Osteoblast (primary cell): ENCODE data around the gene EPN1. TPM values are rescaled to one million over a fixed set of nuclear protein-coding genes. Genes with fewer than 3 reads are reported as not detected.

ENCODE experiments used
- DNase-seq: peaks from one replicate; pipeline ENCODE4 v3.0.0; 2011; ENCODE audit warnings: low spot score, mixed read lengths; ENCODE audit not compliant: insufficient read length; ENCODE audit errors: missing footprints
- H2AFZ ChIP-seq: 2 replicates; pipeline ENCODE4 v1.6.0; 2011; ENCODE audit warnings: mild to moderate bottlenecking, low read length
- H3K27ac ChIP-seq: 2 replicates; pipeline ENCODE4 v1.5.1; 2011; ENCODE audit warnings: mild to moderate bottlenecking, low read depth, low read length, moderate library complexity
- H3K27me3 ChIP-seq: 2 replicates; pipeline ENCODE4 v1.6.0; 2012; ENCODE audit warnings: mild to moderate bottlenecking, control low read depth, inconsistent platforms, low read length, moderate library complexity; ENCODE audit not compliant: insufficient read depth
- H3K36me3 ChIP-seq: 2 replicates; pipeline ENCODE4 v1.5.1; 2011; ENCODE audit warnings: mild to moderate bottlenecking, low read length, control low read depth, moderate library complexity; ENCODE audit not compliant: insufficient read depth
- H3K4me1 ChIP-seq: 2 replicates; pipeline ENCODE4 v1.5.1; 2011; ENCODE audit warnings: mild to moderate bottlenecking, low read length, control low read depth, moderate library complexity; ENCODE audit not compliant: insufficient read depth
- H3K4me2 ChIP-seq: 2 replicates; pipeline ENCODE4 v1.6.0; 2011; ENCODE audit warnings: mild to moderate bottlenecking, low read length; ENCODE audit not compliant: insufficient read depth
- H3K4me3 ChIP-seq: fragments of 200-600 bp; sonication (generic); 3 replicates; pipeline ENCODE4 v1.5.1; 2012; ENCODE audit warnings: mild to moderate bottlenecking, low read length, inconsistent platforms; ENCODE audit not compliant: insufficient read depth
- H3K79me2 ChIP-seq: 2 replicates; pipeline ENCODE4 v1.6.0; 2012; ENCODE audit warnings: mild to moderate bottlenecking, low read length, control low read depth, inconsistent platforms; ENCODE audit not compliant: insufficient read depth
- H3K9me3 ChIP-seq: 2 replicates; pipeline ENCODE4 v1.5.1; 2011; ENCODE audit warnings: low read depth, low read length, control low read depth
- H4K20me1 ChIP-seq: 2 replicates; pipeline ENCODE4 v1.6.0; 2012; ENCODE audit warnings: mild to moderate bottlenecking, low read length, control low read depth; ENCODE audit not compliant: insufficient read depth
- total RNA-seq: library from RNA; depleted of rRNA; stranded (reverse); fragments of >200 nt; gene quantifications from 2 replicates; pipeline ENCODE4 v1.2.3, GENCODE V29; 2012
- TF ChIP-seq, protein P1 (sequence below): IDR thresholded peaks from 2 replicates; pipeline ENCODE4 v1.5.1; 2011; ENCODE audit warnings: mild to moderate bottlenecking, low read depth, low read length, moderate library complexity; ENCODE audit errors: extremely low read depth

EPN1 gene
- total RNA-seq, 1 donor, result 31.5 TPM

- TF ChIP-seq, protein P1, sequence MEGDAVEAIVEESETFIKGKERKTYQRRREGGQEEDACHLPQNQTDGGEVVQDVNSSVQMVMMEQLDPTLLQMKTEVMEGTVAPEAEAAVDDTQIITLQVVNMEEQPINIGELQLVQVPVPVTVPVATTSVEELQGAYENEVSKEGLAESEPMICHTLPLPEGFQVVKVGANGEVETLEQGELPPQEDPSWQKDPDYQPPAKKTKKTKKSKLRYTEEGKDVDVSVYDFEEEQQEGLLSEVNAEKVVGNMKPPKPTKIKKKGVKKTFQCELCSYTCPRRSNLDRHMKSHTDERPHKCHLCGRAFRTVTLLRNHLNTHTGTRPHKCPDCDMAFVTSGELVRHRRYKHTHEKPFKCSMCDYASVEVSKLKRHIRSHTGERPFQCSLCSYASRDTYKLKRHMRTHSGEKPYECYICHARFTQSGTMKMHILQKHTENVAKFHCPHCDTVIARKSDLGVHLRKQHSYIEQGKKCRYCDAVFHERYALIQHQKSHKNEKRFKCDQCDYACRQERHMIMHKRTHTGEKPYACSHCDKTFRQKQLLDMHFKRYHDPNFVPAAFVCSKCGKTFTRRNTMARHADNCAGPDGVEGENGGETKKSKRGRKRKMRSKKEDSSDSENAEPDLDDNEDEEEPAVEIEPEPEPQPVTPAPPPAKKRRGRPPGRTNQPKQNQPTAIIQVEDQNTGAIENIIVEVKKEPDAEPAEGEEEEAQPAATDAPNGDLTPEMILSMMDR, result no peak
- no peak overlapping the region for H3K4me2 ChIP-seq
Observed at GRCh38 chr19:55652311-55653128, 22.5 kb upstream of the EPN1 start.

GRCh38 chr19:55653651-55654322, 21.2 kb upstream of the EPN1 start:
- H3K27ac ChIP-seq, result peak overlapping the region; percentile 97
- H4K20me1 ChIP-seq, result peaks cover 36% of the 10 kb centered on the region
- DNase-seq, result peak; percentile 100
- TF ChIP-seq, protein P1, result peak; percentile 100
- H3K79me2 ChIP-seq, result peaks cover 38% of the 10 kb centered on the region
- H2AFZ ChIP-seq, result peak overlapping the region; percentile 56
- H3K4me2 ChIP-seq, result peak overlapping the region; percentile 90
- peaks cover 31% of the 10 kb centered on the region for H3K4me1 ChIP-seq
- H3K9me3 ChIP-seq, result no peaks in the 10 kb centered on the region
- no peaks in the 10 kb centered on the region for H3K27me3 ChIP-seq
- H3K36me3 ChIP-seq, result no peaks in the 10 kb centered on the region
- H3K4me3 ChIP-seq, result peak overlapping the region; percentile 97

More at GRCh38 chr19:55652311-55653128, 22.5 kb upstream of the EPN1 start:
- H3K4me3 ChIP-seq, result no peak overlapping the region
- H3K27me3 ChIP-seq, result no peaks in the 10 kb centered on the region
- H3K9me3 ChIP-seq, result no peaks in the 10 kb centered on the region
- H3K79me2 ChIP-seq, result peaks cover 28% of the 10 kb centered on the region
- H3K4me1 ChIP-seq, result peaks cover 27% of the 10 kb centered on the region
- H4K20me1 ChIP-seq, result peaks cover 24% of the 10 kb centered on the region
- H3K27ac ChIP-seq, result no peak overlapping the region
- no peaks in the 10 kb centered on the region for H3K36me3 ChIP-seq
- DNase-seq, result peak; percentile 52
- no peak overlapping the region for H2AFZ ChIP-seq

DNA sequence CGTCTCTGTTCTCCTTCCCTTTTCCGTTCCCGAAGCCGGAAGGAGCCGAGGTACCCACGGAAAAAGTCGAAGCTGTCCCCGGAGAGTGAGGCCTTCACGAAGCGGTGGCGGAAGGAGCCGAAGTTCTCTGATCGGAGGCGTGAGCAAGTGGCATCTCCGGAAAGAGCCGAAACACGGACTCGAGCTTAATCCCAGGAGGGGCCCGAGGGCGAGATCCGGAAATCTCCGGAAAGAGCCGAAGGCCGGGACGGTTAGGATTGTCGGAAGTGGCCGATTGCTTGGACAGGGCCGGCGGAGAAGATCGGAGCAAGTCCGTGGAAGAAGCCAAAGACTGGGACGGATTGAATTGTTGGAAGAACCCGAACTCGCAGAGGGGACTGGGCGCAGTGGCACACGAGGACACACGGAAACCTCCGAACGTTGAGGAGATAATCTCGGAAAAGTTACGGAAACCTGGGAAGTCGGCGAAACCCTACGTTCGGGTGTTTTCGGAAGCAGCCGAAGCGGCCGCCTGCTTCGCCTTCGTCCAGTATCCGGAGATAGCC, 20.6 kb upstream of the EPN1 start:
- peak; percentile 99 for DNase-seq
- Histone ChIP-seq H4K20me1 (peaks cover 42% of the 10 kb centered on the region), H3K9me3 (no peaks in the 10 kb centered on the region), H3K4me1 (peaks cover 30% of the 10 kb centered on the region), H2AFZ (peak overlapping the region; percentile 91), H3K79me2 (peaks cover 44% of the 10 kb centered on the region), H3K27me3 (no peaks in the 10 kb centered on the region), H3K4me3 (peak overlapping the region; percentile 97), H3K4me2 (peak overlapping the region; percentile 90), H3K27ac (peak overlapping the region; percentile 97), H3K36me3 (no peaks in the 10 kb centered on the region)
- TF ChIP-seq, protein P1, result no peak
